T-helper 22 cell (primary cell): ENCODE data around the gene SOX1.

Experiments
- DNase-seq: peaks from one replicate; pipeline ENCODE4 v3.0.0-alpha.2; 2020; ENCODE audit warnings: low read depth

The SOX1 gene

DNA sequence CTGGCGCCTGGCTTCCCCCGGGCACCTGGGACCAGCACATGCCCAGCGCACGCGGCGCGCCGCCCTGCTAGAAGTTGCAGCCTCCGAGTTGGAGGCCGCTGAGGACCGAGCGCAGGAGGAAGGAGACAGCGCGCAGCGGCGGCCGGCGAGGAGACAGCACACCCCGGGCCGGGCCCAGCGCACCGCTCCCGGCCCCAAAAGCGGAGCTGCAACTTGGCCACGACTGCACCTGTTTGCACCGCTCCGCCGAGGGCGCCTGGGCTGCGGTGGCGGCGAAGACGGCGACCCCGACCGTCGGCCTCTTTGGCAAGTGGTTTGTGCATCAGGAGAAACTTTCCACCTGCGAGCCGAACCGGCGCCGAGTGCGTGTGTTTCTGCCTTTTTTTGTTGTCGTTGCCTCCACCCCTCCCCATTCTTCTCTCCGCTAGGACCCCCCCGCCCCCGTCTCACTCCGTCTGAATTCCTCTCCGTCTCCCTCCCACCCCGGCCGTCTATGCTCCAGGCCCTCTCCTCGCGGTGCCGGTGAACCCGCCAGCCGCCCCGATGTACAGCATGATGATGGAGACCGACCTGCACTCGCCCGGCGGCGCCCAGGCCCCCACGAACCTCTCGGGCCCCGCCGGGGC, at the start of gene SOX1:
SOX1 (plus strand) TSS at position 34 of the 626 bp plus-strand sequence; CDS start at position 544, 510 bp downstream.
- DNase-seq, result no peak

DNA sequence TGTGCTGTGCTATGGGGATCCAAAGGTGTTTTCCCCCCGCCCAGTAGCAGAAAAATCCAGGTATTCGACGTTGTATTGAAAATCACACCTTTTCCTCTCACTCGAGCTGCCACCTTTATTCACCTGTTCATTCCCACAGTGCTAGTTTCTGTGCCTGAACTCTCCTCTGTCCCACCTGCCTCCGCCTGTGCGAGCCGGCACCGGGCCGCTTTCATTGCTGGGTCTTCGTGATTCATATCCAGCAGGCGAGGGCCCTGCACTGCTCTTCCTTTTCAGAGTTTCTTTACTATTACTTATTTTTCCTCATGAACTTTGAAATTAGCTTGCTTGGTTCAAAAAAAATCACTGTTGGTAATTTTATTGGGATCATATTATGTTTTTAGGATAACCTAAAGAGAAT, 42.4 kb upstream of the SOX1 start:
- no peak for DNase-seq

DNA sequence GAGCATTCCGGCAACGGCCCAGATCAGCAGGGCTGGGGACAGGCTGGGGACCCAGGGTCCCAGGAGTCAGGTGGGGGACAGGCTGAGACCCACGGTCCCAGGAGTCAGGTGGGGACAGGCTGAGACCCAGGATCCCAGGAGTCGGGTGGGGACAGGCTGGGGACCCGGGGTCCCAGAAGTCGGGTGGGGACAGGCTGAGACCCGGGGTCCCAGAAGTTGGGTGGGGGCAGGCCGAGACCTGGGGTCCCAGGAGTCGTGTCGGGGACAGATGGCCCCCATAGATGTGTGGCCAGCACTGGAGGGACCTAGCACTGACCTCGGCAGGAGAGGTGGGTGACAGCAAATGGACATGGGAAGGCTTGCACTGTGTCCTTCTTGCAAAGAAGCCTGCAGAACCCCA, 39.7 kb upstream of the SOX1 start:
- no peak for DNase-seq

GRCh38 chr13:112028481-112028880, 38.5 kb upstream of the SOX1 start:
- no peak for DNase-seq

GRCh38 chr13:112029143-112029542, 37.8 kb upstream of the SOX1 start:
- no peak for DNase-seq

DNA sequence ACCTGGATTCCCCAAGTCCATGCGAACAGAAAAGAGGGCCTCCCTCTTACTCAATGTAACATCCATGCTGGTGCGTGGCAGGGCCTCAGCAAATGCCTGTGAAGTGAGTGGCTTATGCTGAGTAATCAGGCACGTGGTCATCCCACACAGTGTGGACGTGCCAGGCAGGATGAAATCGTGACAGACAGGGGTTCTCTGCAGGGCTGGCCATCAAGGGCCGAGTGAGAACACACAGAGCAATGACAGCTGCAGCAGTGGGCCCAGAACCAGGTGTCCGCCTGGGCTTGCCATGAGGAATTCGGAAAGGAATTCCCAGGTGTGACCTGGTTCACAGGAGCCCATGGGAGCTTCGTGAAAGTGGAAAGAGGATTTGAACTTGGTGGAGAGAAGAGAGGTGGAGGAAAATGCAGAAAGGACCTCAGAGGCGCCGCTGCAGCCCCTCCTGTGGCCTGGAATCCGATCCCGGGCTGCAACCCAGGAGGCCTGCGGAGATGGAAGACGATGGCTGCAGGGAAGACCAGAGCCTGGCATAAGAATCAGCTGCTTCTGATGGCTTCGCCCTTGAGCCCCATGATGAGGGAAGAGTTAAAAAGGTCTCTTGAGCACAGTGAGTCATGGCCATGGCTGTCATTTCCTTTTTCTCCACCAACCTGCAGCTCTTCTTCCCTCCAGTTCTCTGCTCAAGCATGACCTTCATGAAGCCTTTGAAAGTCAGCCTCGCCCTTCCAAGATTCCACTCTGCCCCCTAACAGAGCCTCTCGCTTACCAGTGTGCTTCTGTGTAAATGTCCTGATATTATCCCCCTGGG, 34.6 kb upstream of the SOX1 start:
- no peak for DNase-seq

DNA sequence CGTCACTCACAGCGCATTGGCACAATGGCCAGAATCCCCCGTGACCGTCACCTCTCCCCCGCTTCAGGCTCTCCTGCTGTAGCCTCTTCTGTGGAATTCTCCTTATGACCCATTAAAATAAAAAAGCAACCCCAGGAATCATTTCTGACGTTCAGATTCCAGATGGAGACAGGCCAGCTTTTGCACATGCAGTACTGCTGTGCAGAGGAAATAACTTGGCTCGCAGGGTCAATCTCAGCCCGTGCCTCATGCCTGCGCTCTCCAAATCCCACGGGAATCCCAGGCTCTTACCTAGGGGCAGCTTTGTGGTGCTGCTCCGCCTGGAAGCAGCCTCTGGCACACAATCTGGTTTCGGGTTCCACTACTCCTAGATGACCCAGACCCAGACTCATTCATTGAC, 32.7 kb upstream of the SOX1 start:
- no peak for DNase-seq

- DNase-seq, result no peak
These were observed 32.1 kb upstream of the SOX1 start for GRCh38 chr13:112034846-112035245.

- DNase-seq, result no peak
These were observed 24.5 kb upstream of the SOX1 start for GRCh38 chr13:112042496-112042895.

DNA sequence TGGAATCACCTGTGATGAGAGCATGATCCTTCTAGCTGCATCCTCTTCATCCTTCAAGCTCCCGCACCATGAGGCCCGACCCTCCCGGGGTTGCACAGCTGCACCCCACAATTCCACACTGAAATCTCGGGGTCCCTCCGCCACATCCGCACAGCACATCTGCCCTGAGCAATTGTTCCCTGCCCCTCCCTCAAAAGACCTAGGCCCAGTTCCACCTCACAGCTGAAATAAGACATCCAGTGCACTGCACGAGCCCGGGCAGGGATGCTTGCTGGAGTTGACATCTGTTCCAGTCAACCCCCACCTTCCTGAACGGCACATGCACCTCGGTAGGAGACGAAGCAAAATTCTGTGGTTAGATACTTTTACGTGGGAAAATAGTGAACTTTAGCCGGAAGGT, 14.7 kb upstream of the SOX1 start:
- DNase-seq, result no peak

DNA sequence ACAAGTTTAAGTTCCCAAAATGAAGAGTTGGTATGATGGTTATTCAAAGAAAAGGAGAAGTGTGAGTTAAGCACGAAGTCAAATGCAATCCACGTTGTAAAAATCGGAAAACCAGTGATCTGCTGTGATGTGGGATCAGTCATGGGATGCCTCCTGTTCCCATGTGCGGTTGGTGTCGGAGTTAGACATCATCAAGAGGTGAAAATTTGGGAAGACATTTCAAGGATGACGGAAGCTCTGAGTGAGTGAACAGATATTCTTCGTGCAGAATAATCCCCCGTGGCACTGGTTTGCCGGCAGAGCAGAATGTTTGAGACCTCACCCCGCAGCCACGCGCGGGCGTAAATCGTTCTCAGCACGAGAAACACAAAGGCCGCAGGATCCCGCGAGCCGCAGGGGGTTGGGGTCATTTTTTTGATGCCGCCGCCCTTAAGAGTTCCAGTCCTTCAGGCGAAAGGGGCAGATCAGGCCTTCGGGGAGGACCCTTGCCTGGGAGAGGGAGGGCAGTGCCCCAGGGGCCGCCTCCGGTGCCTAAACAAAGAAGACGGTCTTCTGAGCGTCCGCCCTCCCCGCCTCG, 13.7 kb upstream of the SOX1 start:
- DNase-seq, result no peak

DNA sequence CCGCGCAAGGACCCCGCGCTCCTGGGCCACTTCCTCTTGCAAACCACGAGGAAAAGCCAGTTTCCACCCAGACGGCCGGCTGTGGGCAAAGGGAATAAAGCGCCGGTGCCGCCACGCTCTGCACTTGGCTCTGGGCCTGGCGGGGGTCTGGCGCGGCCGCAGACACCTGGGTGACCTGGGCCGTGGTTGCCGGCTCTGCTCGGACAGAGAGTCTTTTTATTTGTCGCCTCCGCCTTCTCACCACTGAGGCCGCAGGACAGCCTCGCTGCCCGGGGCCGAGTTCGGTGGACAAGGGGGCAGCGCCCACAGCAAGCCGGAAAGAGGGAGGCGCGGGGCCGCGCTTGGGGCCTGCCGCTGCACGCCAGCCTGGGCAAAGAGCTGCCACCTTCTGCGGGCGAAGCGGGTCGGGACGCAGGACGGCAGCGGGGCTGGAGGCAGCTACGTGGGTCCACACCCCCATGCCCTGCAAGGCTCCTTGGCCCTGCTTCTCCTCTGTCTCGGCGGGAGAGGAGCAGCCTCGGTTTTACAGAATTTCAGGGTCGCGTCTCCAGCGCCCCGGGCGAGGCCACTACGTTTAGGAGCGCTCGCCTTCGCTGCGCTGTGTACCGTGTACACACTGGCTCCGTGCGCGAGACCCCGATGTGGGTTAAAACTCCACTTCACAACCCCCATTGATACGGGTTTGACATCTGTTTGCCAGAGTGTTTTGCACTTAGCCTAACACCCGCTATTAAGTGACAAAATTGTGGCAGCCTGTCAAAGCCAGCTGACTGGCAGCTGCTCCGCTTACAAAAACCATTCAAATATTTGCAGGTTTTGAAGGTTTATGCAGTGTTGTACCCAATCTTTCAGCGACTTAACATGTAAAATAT, 13.0 kb upstream of the SOX1 start:
- DNase-seq, result no peak

GRCh38 chr13:112054616-112055015, 12.3 kb upstream of the SOX1 start:
- DNase-seq, result no peak

DNA sequence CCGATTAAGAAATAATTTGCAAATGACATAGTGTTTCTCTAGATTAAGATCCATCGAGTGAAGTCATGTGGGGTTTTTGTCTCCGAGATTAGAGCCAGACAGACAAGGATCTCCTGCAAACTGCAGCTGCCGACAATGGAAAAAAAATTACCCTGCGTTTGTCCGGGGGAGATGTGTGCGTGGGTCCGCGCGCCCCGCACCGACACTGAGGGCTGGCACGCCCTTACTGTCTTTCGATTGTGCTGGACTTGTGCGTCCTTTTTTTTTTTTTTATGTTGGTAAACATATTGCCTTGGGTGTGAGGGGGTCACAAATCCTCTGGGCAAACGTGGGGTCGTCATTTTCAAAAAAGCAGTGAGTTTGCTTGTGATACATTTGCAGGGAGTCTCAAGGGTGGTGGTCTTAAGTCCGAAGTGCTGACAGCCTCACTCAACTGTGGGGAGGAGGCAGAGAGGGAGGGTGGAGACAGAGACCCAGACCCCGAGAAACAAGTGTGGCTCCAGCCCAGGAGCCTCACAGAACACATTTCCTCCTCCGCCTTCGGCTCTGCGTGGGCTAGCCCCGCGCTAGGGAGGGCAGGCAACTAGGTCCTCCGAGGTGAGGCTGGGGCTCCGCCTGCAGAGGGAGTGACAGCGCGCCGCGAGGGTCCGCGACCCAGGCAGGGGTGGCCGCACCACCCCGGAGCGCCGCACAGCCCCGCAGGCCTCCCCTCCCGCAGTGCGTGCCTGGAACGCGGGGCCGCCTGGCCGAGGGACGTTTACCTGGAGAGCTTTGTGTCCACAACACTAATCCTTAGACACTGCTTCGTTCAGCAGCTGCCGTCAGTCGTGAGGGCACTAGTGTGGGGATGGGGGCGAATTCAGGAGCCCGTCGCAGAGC, 11.7 kb upstream of the SOX1 start:
- DNase-seq, result no peak

- DNase-seq, result no peak
These were observed 11.1 kb upstream of the SOX1 start for GRCh38 chr13:112055915-112056269.

DNA sequence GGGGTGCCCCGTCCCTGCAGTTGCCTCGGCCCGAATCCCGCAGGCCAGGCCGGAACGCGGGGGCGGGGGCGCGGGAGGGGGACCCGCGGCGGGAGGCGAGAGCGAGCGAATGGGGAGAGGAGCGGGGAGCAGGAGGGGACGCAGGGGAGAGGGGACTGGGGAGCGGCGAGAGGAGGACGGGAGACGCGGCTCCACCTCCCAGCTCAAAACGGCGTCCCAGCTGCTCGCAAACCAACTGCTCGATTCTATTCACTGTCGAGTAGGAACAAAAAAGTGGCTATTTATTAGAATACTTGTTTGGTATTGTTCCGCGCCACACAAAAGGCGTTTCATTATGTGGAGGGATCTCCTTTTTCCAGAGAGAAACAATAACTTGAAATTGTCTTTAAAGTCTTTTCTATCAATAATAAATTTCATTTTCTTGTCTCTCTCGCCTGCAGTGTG, 10.6 kb upstream of the SOX1 start:
- no peak for DNase-seq

- no peak for DNase-seq
These were observed 10.1 kb upstream of the SOX1 start for GRCh38 chr13:112056739-112057438.

- no peak for DNase-seq
These were observed 9.6 kb upstream of the SOX1 start for GRCh38 chr13:112057439-112057735.

- no peak for DNase-seq
These were observed 9.0 kb upstream of the SOX1 start for GRCh38 chr13:112057736-112058518.

DNA sequence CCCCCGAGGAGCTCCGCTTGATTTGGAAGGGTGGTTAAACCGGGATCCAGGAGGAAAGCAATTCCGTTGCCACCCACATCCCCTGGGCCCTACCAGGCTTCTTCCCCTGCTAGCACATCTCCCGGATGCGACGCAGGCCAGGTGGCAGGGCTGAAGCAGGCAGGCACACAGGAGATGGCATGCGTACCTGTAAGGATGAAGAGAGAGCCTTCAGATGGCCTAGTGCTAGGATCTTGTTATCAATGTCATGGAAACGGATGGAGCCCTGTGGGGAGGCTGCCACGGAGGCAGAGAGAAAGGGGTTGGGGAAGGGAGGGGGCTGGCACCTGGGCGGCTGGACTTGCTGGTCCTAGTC, 8.5 kb upstream of the SOX1 start:
- DNase-seq, result no peak
